Measurements from ENCODE around the gene PON3.

Gene PON3

GRCh38 chr7:95396136-95397032, at the start of gene PON3:
PON3 (minus strand) TSS chr7:95396375; CDS start chr7:95396350, 25 bp downstream.
- DNase-seq (ENCODE audit: low spot score) = no peak

DNA sequence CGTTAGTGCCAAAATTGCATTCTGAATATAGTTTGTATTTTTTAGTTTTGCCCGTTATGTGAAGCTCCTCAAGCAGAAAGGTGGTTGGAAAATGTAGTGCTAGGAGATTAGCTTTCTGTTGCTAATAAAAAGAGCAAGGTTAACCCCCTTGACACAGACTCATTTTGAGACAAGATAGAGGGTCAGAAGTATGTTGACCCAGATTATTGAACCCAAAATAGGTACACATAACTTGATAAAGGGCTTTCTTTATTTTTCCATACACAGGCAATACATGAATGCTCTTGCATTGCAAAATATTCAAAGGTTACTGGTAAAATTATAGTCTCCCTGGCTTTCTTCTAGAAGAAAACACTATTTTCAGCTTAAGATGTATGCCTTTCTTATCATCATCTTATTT, 48.6 kb upstream of the PON3 start:
- no peak for DNase-seq (ENCODE audit: low spot score)

DNA sequence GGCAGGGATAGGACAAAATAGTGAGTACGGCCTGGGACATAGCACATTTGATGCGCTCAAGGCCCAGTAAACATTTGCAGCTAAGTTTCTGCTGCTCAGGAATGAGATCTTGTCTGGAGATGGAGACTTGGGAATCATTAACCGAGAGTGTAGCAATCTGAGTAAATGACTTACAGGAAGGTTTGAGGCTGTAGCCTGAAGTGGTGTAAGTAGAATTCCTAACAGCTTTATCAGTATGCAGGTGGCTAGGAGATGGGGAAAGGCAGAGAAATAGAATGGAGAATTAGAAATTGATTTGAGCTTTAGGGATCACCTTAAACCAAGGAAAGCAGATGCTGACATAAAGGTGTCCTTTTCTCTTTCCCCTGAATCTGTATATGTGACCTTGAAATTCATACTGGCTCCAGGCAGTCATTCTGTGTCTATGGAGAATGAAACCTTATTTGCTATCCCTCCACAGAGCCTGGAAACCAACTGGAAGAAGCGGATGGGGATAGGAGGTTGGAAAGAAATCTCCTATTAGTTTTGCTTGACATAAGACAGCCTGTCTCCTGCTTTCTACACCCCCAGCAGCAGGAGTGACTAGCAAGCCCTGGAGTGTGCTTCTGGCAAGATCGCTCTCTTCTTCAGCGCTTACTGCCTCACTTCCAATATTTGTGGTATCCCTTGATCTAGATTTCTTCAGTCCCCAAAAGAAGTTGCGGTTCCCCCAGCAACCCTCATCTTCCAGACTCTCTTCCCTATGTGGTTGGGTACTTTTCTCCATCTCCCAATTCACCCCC, 45.1 kb upstream of the PON3 start:
- DNase-seq (ENCODE audit: low spot score) = no peak

GRCh38 chr7:95440394-95441038, 44.3 kb upstream of the PON3 start:
- no peak for DNase-seq (ENCODE audit: low spot score)

DNA sequence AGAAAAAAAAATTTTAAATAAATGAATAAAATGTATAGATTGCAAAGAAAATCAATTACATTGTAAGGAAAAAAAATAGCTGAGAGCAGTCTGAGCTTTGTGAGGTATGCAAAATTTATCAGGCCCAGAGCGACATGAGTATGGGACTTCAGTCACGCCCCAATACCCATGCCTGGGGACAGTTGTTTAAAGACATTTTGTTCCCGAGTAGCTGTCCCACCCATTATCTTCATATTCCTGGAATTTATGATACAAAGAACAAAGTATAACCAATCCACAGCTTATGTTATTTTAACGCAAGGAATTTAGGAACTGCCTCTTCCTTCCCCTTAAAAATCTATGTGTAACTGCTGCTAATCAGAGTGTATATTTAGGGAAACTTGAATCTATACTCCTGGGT, 40.2 kb upstream of the PON3 start:
- no peak for DNase-seq (ENCODE audit: low spot score)

- DNase-seq (ENCODE audit: low spot score) = no peak
Measured at GRCh38 chr7:95435422-95435780, 39.2 kb upstream of the PON3 start.

- DNase-seq (ENCODE audit: low spot score) = peak; percentile 36
Measured at GRCh38 chr7:95434557-95435421, 38.6 kb upstream of the PON3 start, which contains the start of gene PON2. PON2 (minus strand) TSS chr7:95435028; CDS start chr7:95434951, 77 bp downstream.

DNA sequence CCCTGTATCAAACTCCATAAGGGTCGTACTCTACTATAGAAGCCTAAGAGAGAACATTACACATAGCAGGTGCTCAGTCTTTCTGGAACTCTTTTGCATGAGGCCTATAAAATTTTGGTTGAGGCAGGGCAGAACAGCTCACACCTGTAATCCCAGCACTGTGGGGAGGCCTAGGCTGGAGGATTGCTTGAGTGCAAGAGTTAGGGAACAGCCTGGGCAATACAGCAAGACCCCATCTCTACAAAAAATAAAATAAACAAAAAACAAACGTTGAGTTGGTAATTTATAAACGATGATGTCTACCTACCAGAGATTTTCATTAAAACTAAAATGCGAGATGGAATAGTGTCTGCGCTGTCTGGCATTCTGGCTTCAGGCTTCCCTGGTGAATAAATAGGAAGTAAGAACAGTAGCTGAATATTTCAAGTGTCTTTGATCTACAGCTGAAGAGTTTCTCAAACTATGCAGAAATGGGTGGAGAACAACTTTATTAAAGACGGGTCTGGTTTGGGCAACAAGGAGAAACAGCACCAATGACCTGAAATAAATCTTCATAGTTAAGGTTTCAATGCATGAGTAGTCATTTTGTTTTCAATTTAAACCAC, 37.9 kb upstream of the PON3 start:
- DNase-seq (ENCODE audit: low spot score) = no peak

GRCh38 chr7:95433129-95433528, 37.0 kb upstream of the PON3 start:
- no peak for DNase-seq (ENCODE audit: low spot score)

DNA sequence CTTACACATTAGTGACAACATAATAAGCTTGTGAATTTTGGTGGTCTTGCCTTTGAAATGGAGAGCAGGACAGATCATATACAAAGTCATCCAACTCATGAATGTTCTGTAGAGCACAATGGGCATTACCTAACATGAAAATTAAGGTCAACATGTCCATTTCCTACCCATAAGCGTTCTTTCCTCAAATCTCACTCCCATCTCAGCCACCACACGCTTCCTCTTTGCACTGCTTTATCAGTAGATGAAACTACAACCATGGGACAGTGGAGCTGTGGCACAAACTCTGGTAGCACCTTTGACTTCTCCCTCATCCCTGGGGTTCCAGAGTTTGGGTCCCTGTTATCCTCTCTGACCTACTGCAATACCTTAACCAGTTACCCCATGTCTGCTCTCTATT, 36.4 kb upstream of the PON3 start:
- no peak for DNase-seq (ENCODE audit: low spot score)

GRCh38 chr7:95430864-95431263, 34.7 kb upstream of the PON3 start:
- DNase-seq (ENCODE audit: low spot score) = no peak

DNA sequence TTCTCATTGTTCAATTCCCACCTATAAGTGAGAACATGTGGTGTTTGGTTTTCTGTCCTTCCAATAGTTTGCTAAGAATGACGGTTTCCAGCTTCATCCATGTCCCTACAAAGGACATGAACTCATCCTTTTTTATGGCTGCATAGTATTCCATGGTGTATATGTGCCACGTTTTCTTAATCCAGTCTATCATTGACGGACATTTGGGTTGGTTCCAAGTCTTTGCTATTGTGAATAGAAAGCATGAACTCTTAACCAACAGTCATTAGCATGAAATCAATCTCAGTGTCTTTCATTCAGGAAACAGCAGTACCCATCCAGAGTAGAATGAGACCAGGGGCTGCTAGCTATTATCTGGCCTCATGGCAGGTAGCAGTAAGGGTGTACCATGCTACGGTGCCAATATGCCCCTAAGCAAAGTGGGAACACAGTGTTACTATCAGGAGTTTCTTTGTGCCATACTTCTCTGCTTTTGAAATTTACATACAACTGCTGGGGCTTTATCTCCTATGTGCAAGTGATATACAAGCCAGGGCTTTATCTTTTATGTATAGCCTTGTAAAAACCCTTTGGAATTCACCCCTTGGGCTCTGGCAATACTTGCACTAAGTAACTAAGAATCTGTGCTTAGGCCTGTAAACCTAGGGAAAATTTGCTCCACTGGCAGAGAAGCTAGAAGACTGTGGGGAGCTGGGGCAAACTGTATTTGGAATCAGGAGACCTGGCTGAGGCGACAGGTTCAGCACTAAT, 33.2 kb upstream of the PON3 start:
- no peak for DNase-seq (ENCODE audit: low spot score)

DNA sequence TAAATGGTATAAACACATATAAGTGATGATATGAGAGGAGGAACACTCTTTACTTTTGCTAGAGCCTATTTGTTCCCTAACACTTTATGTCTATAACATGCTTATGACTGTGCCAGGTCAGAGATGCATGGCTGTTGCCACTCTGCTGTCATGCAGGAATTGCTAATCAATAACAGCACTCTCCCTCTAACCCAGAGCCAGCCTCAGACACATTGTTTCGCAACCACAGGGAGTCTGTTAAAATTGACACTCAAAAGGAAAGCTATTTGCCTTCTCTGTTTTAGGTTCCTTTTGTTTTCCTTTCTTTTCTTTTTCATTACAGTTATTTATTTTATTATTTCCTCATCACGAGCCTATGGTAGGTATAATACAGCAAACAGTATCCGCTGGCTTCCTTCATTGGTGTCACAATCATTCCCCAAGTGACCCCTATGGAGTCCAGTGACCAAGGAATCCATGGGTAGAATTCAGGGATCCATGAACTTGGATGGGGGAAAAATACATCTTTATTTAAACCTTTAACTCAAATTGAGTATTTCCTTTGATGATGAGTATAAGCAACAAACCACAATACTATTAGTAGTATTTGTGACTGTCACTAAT, 31.8 kb upstream of the PON3 start:
- no peak for DNase-seq (ENCODE audit: low spot score)

DNA sequence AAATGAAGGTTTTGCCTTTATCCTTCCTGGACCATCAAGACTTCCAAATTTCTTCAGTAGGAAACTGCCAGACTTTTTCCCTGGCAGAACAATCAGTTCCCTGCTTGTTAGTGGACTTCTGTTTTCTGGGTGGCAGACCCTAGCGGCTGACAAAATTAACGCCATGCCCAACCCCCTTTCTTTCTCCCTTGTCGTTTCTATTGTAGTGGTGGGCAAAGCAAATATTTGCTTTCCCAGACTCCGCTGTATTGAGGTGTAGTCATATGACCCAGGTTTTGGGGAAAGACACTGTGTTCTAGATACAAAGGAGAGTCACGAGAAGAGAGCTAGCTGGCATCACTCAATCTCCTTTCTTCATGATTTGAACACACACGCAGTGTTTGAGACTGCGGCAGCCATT, 31.0 kb upstream of the PON3 start:
- no peak for DNase-seq (ENCODE audit: low spot score)

GRCh38 chr7:95425694-95426093, 29.5 kb upstream of the PON3 start:
- DNase-seq (ENCODE audit: low spot score) = no peak

- DNase-seq (ENCODE audit: low spot score) = no peak
Measured at GRCh38 chr7:95424716-95425115, 28.5 kb upstream of the PON3 start.

DNA sequence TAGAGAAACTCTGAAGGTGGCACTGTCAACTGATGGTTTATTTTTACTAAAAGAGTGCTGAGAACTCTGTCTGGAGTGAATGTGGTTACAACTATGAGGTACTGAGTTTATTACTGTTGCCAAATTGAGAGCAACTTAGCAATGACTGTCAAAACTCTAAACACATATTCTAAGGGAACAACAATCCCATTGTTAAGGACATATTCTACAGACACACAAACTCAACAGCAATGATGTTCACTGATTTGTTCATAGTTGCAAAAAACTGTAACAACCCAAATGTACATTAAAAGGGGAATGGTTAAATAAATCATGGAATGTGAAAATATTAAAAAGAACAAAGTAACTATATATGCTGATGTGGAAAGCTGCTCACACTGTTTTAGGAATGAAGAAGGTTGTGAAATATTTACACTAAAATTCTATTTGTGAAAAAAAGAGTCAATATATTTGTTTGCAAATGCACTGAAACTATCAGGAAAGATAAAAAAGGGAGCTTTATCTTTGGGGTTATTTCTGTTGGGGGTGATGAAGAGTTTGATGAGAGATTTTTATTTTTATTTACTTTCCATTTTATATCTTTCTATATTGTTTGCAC, 25.8 kb upstream of the PON3 start:
- DNase-seq (ENCODE audit: low spot score) = no peak

- no peak for DNase-seq (ENCODE audit: low spot score)
Measured at GRCh38 chr7:95421000-95421846, 25.0 kb upstream of the PON3 start.

GRCh38 chr7:95412075-95412474, 15.9 kb upstream of the PON3 start:
- no peak for DNase-seq (ENCODE audit: low spot score)
